ENCODE results near the gene TMEM183A. TPM values are rescaled to one million over a fixed set of nuclear protein-coding genes. Genes with fewer than 3 reads are reported as not detected.

The TMEM183A gene
- total RNA-seq, 1 experiment from 2014 or later = 104 TPM

- H3K36me3 Mint-ChIP-seq (ENCODE audit: insufficient read depth, unreplicated experiment) = no peaks in the 10 kb centered on the region
- no peak overlapping the region for H3K27ac Mint-ChIP-seq (ENCODE audit: low read depth, unreplicated experiment)
- no peak for TF ChIP-seq CTCF (IDR thresholded peaks at IDR 0.05; ENCODE audit: unreplicated experiment)
- CTCF ChIA-PET = interaction anchor here (0.5 to 22.5 kb wide), 5 partner anchors 11 to 208 kb away, joined by 3 to 250 read pairs (median 5); no protein-coding TSS in a partner anchor
- peaks cover 21% of the 10 kb centered on the region for H3K27me3 Mint-ChIP-seq (ENCODE audit: insufficient read depth, unreplicated experiment)
- no TSS peak for BruUV-seq (replicated peaks)
- POLR2A ChIA-PET = interaction anchor here (0.7 kb wide), 1 partner anchor 25 kb away, joined by 3 read pairs; no protein-coding TSS in a partner anchor
- no peak overlapping the region for H3K4me3 Mint-ChIP-seq (ENCODE audit: unreplicated experiment)
- DNase-seq (ENCODE audit: unreplicated experiment) = no peak
- no peaks in the 10 kb centered on the region for H3K9me3 Mint-ChIP-seq (ENCODE audit: unreplicated experiment)
- intact Hi-C loops (cut with micrococcal nuclease) = no loop called here
- no peaks in the 10 kb centered on the region for H3K4me1 Mint-ChIP-seq (ENCODE audit: insufficient read depth, unreplicated experiment)
Observed at GRCh38 chr1:203059485-203059884, 52.3 kb downstream of the TMEM183A start.

- intact Hi-C loops (cut with micrococcal nuclease) = no loop called here
- no TSS peak for BruUV-seq (replicated peaks)
- Mint-ChIP-seq H3K4me1 (ENCODE audit: insufficient read depth, unreplicated experiment) (no peaks in the 10 kb centered on the region), H3K4me3 (ENCODE audit: unreplicated experiment) (no peak overlapping the region), H3K9me3 (ENCODE audit: unreplicated experiment) (no peaks in the 10 kb centered on the region), H3K27me3 (ENCODE audit: insufficient read depth, unreplicated experiment) (peaks cover 21% of the 10 kb centered on the region), H3K27ac (ENCODE audit: low read depth, unreplicated experiment) (no peak overlapping the region), H3K36me3 (ENCODE audit: insufficient read depth, unreplicated experiment) (no peaks in the 10 kb centered on the region)
- DNase-seq (ENCODE audit: unreplicated experiment) = no peak
- ChIA-PET CTCF (interaction anchor here (0.6 to 22.5 kb wide), 2 partner anchors 18 to 26 kb away, joined by 5 to 250 read pairs; no protein-coding TSS in a partner anchor), POLR2A (no interaction called here)
- TF ChIP-seq CTCF (IDR thresholded peaks at IDR 0.05; ENCODE audit: unreplicated experiment) = no peak
Observed at GRCh38 chr1:203060115-203060514, 52.9 kb downstream of the TMEM183A start.

- ChIA-PET CTCF (interaction anchor here (1.5 to 22.5 kb wide), 4 partner anchors 9 to 152 kb away, joined by 4 to 250 read pairs (median 6); no protein-coding TSS in a partner anchor), POLR2A (interaction anchor here (0.6 kb wide), 1 partner anchor 189 kb away, joined by 4 read pairs; no protein-coding TSS in a partner anchor)
- Mint-ChIP-seq H3K27me3 (ENCODE audit: insufficient read depth, unreplicated experiment) (peaks cover 3% of the 10 kb centered on the region), H3K4me3 (ENCODE audit: unreplicated experiment) (no peak overlapping the region), H3K4me1 (ENCODE audit: insufficient read depth, unreplicated experiment) (no peaks in the 10 kb centered on the region), H3K36me3 (ENCODE audit: insufficient read depth, unreplicated experiment) (no peaks in the 10 kb centered on the region), H3K9me3 (ENCODE audit: unreplicated experiment) (no peaks in the 10 kb centered on the region), H3K27ac (ENCODE audit: low read depth, unreplicated experiment) (no peak overlapping the region)
- no TSS peak for BruUV-seq (replicated peaks)
- intact Hi-C loops (cut with micrococcal nuclease) = no loop called here
- no peak for DNase-seq (ENCODE audit: unreplicated experiment)
- no peak for TF ChIP-seq CTCF (IDR thresholded peaks at IDR 0.05; ENCODE audit: unreplicated experiment)
Observed at GRCh38 chr1:203063287-203063686, 56.1 kb downstream of the TMEM183A start.

GRCh38 chr1:203065191-203065590 is 58.0 kb downstream of the TMEM183A start:
- H3K27me3 Mint-ChIP-seq (ENCODE audit: insufficient read depth, unreplicated experiment) = no peaks in the 10 kb centered on the region
- H3K4me3 Mint-ChIP-seq (ENCODE audit: unreplicated experiment) = no peak overlapping the region
- no peak for DNase-seq (ENCODE audit: unreplicated experiment)
- TF ChIP-seq CTCF (IDR thresholded peaks at IDR 0.05; ENCODE audit: unreplicated experiment) = no peak
- H3K9me3 Mint-ChIP-seq (ENCODE audit: unreplicated experiment) = no peaks in the 10 kb centered on the region
- no peaks in the 10 kb centered on the region for H3K36me3 Mint-ChIP-seq (ENCODE audit: insufficient read depth, unreplicated experiment)
- H3K4me1 Mint-ChIP-seq (ENCODE audit: insufficient read depth, unreplicated experiment) = peaks cover 8% of the 10 kb centered on the region
- BruUV-seq (replicated peaks) = no TSS peak
- intact Hi-C loops (cut with micrococcal nuclease) = no loop called here
- POLR2A ChIA-PET = interaction anchor here (0.9 to 1.6 kb wide), 3 partner anchors 11 to 65 kb away, joined by 3 to 4 read pairs (median 3); no protein-coding TSS in a partner anchor
- CTCF ChIA-PET = interaction anchor here (0.7 to 22.5 kb wide), 11 partner anchors 9 to 150 kb away, joined by 3 to 250 read pairs (median 4); no protein-coding TSS in a partner anchor
- H3K27ac Mint-ChIP-seq (ENCODE audit: low read depth, unreplicated experiment) = no peak overlapping the region

All from MCF 10A (cell line).